Caco-2 (cell line): Measurements from ENCODE around the gene ICAM5. TPM values are rescaled to one million over a fixed set of nuclear protein-coding genes. Genes with fewer than 3 reads are reported as not detected.

Experiments used
- BruUV-seq: library from RNA; stranded (reverse); fragments of 400-500 nt; replicated peaks from 2 replicates; lab custom pipeline; 2021; lab: Mats Ljungman, UMichigan
- CTCF ChIA-PET: fragments of 300-600 bp; sonication (Branson Sonifier 250); formaldehyde crosslinking; loops from one replicate; lab custom pipeline; 2022; ENCODE audit warnings: antibody characterized with exemption; lab: Charles Lee
- POLR2A ChIA-PET: fragments of 300-600 bp; sonication (Branson Sonifier 250); formaldehyde crosslinking; loops from one replicate; lab custom pipeline; 2022; ENCODE audit warnings: antibody characterized with exemption; lab: Charles Lee
- DNase-seq, 2 experiments: peaks; one replicate each; pipeline versions ENCODE4 v3.0.0 to v3.0.0-alpha.2; 2020 to 2022
- H3K27me3 ChIP-seq: replicated peaks from 2 replicates; pipeline ENCODE4 v1.6.0; 2011; ENCODE audit warnings: low read length; ENCODE audit not compliant: control insufficient read depth, insufficient read depth
- H3K36me3 ChIP-seq: 2 replicates; pipeline ENCODE4 v1.5.1; 2011; ENCODE audit warnings: low read length; ENCODE audit not compliant: control insufficient read depth, insufficient read depth
- H3K4me1 ChIP-seq: fragments of 250-450 bp; sonication (Bioruptor Pico); 2 replicates; pipeline ENCODE4 v1.5.1; 2020; ENCODE audit warnings: mild to moderate bottlenecking
- H3K4me3 ChIP-seq: 2 replicates; pipeline ENCODE4 v1.5.1; 2011; ENCODE audit warnings: low read depth, mild to moderate bottlenecking, control low read depth, low read length
- H3K9me3 ChIP-seq: fragments of 250-450 bp; sonication (Bioruptor Pico); 2 replicates; pipeline ENCODE4 v1.5.1; 2020; ENCODE audit warnings: mild to moderate bottlenecking, moderate library complexity
- H3K27ac Mint-ChIP-seq: one replicate; pipeline ENCODE4 v1.8.0; 2022; ENCODE audit warnings: mixed read lengths; ENCODE audit not compliant: unreplicated experiment
- H3K27me3 Mint-ChIP-seq: one replicate; pipeline ENCODE4 v1.8.0; 2022; ENCODE audit warnings: mixed read lengths; ENCODE audit not compliant: insufficient read depth, unreplicated experiment
- H3K36me3 Mint-ChIP-seq: one replicate; pipeline ENCODE4 v1.8.0; 2022; ENCODE audit warnings: mild to moderate bottlenecking, mixed read lengths; ENCODE audit not compliant: insufficient read depth, unreplicated experiment
- H3K4me1 Mint-ChIP-seq: one replicate; pipeline ENCODE4 v1.8.0; 2022; ENCODE audit warnings: low read depth, mixed read lengths; ENCODE audit not compliant: unreplicated experiment
- H3K4me3 Mint-ChIP-seq: one replicate; pipeline ENCODE4 v1.8.0; 2022; ENCODE audit warnings: mild to moderate bottlenecking, moderate library complexity, mixed read lengths; ENCODE audit not compliant: unreplicated experiment
- H3K9me3 Mint-ChIP-seq: one replicate; pipeline ENCODE4 v1.8.0; 2022; ENCODE audit warnings: mixed read lengths; ENCODE audit not compliant: unreplicated experiment
- CTCF ChIP-seq, 2 experiments: fragments of 200-600 bp in 1 of 2; IDR thresholded peaks; 1 replicate in 1 of 2; 2 replicates in 1 of 2; pipeline versions ENCODE4 v1.5.1 to v1.8.0; 2011 to 2022; ENCODE audit warnings: antibody characterized with exemption in 1 of 2, control low read depth in 1 of 2, inconsistent platforms in 1 of 2, low read depth in 1 of 2, low read length in 1 of 2, mild to moderate bottlenecking in 1 of 2, moderate library complexity in 1 of 2; ENCODE audit not compliant: insufficient read depth in 1 of 2, severe bottlenecking in 1 of 2, unreplicated experiment in 1 of 2
- intact Hi-C: fragments of 100-400 bp; cut with micrococcal nuclease; formaldehyde crosslinking; loops from one replicate; pipeline ENCODE4 v1.10.0; 2022; ENCODE audit not compliant: unreplicated experiment
- total RNA-seq: library from RNA; stranded (reverse); gene quantifications from 2 replicates; pipeline ENCODE4 v1.2.3, GENCODE V29; 2022

The ICAM5 gene
- total RNA-seq, 1 experiment from 2014 or later: 3.2 TPM

DNA sequence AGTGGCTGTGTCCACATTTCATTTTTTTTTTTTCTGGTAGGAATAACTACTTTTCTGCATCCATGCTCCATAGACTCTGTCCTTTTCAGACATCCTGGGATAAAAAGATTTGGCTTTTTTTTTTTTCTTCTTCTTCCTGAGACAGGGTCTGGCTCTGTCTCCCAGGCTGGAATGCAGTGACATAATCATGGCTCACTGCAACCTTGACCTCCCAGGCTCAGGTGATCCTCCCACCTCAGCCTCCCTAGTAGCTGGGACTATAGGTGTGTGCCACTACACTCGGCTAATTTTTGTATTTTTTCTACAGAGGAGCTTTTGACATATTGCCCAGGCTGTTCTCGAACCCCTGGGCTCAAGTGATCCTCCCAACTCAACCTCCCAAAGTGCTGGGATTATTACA is 53.7 kb downstream of the ICAM5 start:
- H3K4me1 ChIP-seq: no peaks in the 10 kb centered on the region
- H3K9me3 ChIP-seq: no peaks in the 10 kb centered on the region
- Mint-ChIP-seq H3K27me3 (no peaks in the 10 kb centered on the region), H3K36me3 (peaks cover 4% of the 10 kb centered on the region), H3K4me1 (no peaks in the 10 kb centered on the region), H3K9me3 (no peaks in the 10 kb centered on the region), H3K4me3 (no peak overlapping the region), H3K27ac (no peak overlapping the region)
- no peak for DNase-seq
- ChIA-PET POLR2A (interaction anchor here (0.6 kb wide), 1 partner anchor 37 kb away, joined by 4 read pairs; the partner anchor contains the start of gene TYK2), CTCF (no interaction called here)
- H3K4me3 ChIP-seq: no peak overlapping the region
- intact Hi-C loops: no loop called here
- no TSS peak for BruUV-seq
- H3K27me3 ChIP-seq: no peaks in the 10 kb centered on the region
- H3K36me3 ChIP-seq: no peaks in the 10 kb centered on the region
- no peak for TF ChIP-seq CTCF (IDR thresholded peaks at IDR 0.05; ENCODE audit: insufficient read depth in 1 of 2, low read depth in 1 of 2, low read length in 1 of 2, severe bottlenecking in 1 of 2, unreplicated experiment in 1 of 2)

GRCh38 chr19:10344780-10345179 is 55.0 kb downstream of the ICAM5 start:
- Mint-ChIP-seq H3K36me3 (peaks cover 4% of the 10 kb centered on the region), H3K27me3 (no peaks in the 10 kb centered on the region), H3K4me3 (no peak overlapping the region), H3K9me3 (no peaks in the 10 kb centered on the region), H3K27ac (no peak overlapping the region), H3K4me1 (no peaks in the 10 kb centered on the region)
- no peak for DNase-seq
- H3K9me3 ChIP-seq: no peaks in the 10 kb centered on the region
- CTCF ChIA-PET: no interaction called here
- H3K27me3 ChIP-seq: no peaks in the 10 kb centered on the region
- intact Hi-C loops: no loop called here
- H3K36me3 ChIP-seq: no peaks in the 10 kb centered on the region
- no peak overlapping the region for H3K4me3 ChIP-seq
- BruUV-seq: no TSS peak
- no peak for TF ChIP-seq CTCF (IDR thresholded peaks at IDR 0.05; ENCODE audit: insufficient read depth in 1 of 2, low read depth in 1 of 2, low read length in 1 of 2, severe bottlenecking in 1 of 2, unreplicated experiment in 1 of 2)
- no peaks in the 10 kb centered on the region for H3K4me1 ChIP-seq
- POLR2A ChIA-PET: interaction anchor here (0.7 to 1.0 kb wide), 2 partner anchors 36 to 83 kb away, joined by 3 read pairs; partner anchors contain the start of gene TYK2

Other genes with a start within 250 kb of the ICAM5 start
- 3.6 and 6.2 TPM in 2 replicates for gene SHFL, start 203.6 kb upstream of the ICAM5 start, total RNA-seq
- gene ANGPTL6, start 187.3 kb upstream of the ICAM5 start, total RNA-seq: 0.23 and 0.49 TPM in 2 replicates
- gene PPAN, start 183.6 kb upstream of the ICAM5 start, total RNA-seq: 61.0 and 62.8 TPM in 2 replicates
- 18.4 and 18.6 TPM in 2 replicates for gene P2RY11, start 178.3 kb upstream of the ICAM5 start, total RNA-seq
- 214 and 229 TPM in 2 replicates for gene EIF3G, start 170.1 kb upstream of the ICAM5 start, total RNA-seq
- 144 and 171 TPM in 2 replicates for gene DNMT1, start 95.0 kb upstream of the ICAM5 start, total RNA-seq
- 6.2 and 7.2 TPM in 2 replicates for gene S1PR2, start 58.6 kb upstream of the ICAM5 start, total RNA-seq
- 85.9 and 87.4 TPM in 2 replicates for gene MRPL4, start 37.7 kb upstream of the ICAM5 start, total RNA-seq
- 15.7 and 17.9 TPM in 2 replicates for gene ICAM1, start 18.8 kb upstream of the ICAM5 start, total RNA-seq
- gene ICAM4, start 3.0 kb upstream of the ICAM5 start, total RNA-seq: 9.0 and 9.4 TPM in 2 replicates
- gene ZGLP1, start 19.9 kb downstream of the ICAM5 start, total RNA-seq: 2.5 and 3.8 TPM in 2 replicates
- gene FDX2, start 26.1 kb downstream of the ICAM5 start, total RNA-seq: 28.7 and 30.3 TPM in 2 replicates
- gene RAVER1, start 43.6 kb downstream of the ICAM5 start, total RNA-seq: 53.9 and 55.1 TPM in 2 replicates
- 6.9 and 9.8 TPM in 2 replicates for gene ICAM3, start 49.7 kb downstream of the ICAM5 start, total RNA-seq
- gene TYK2, start 90.6 kb downstream of the ICAM5 start, total RNA-seq: 124 and 134 TPM in 2 replicates
- 154 and 164 TPM in 2 replicates for gene CDC37, start 113.6 kb downstream of the ICAM5 start, total RNA-seq
- gene PDE4A, start 130.6 kb downstream of the ICAM5 start, total RNA-seq: 3.6 and 3.7 TPM in 2 replicates
- gene KEAP1, start 213.4 kb downstream of the ICAM5 start, total RNA-seq: 73.0 and 77.7 TPM in 2 replicates
- gene S1PR5, start 227.5 kb downstream of the ICAM5 start, total RNA-seq: 0.57 and 0.67 TPM in 2 replicates